CD8-positive, alpha-beta memory T cell (primary cell): ENCODE data around the gene CDC37. TPM values are rescaled to one million over a fixed set of nuclear protein-coding genes. Genes with fewer than 3 reads are reported as not detected.

Source experiments
- CTCF ChIA-PET: fragments of 350-600 bp; sonication (Branson Sonifier 250); formaldehyde crosslinking; loops from one replicate; lab custom pipeline; 2021; ENCODE audit warnings: antibody characterized with exemption; lab: Charles Lee
- POLR2A ChIA-PET: fragments of 350-600 bp; sonication (Branson Sonifier 250); formaldehyde crosslinking; loops from one replicate; lab custom pipeline; 2021; ENCODE audit warnings: antibody characterized with exemption; lab: Charles Lee
- DNase-seq, 5 donors: peaks; one replicate each; pipeline versions ENCODE4 v3.0.0 to v3.0.0-alpha.2; 2020 to 2022; ENCODE audit warnings: mixed read lengths in 1 of 5
- H3K27ac ChIP-seq: one replicate; pipeline ENCODE4 v1.7.0; 2013; ENCODE audit warnings: low read depth, mild to moderate bottlenecking, low read length, moderate library complexity
- H3K27me3 ChIP-seq: 2 replicates; pipeline ENCODE4 v1.7.0; 2013; ENCODE audit warnings: low read length, mild to moderate bottlenecking; ENCODE audit not compliant: insufficient read depth, poor library complexity, severe bottlenecking
- H3K36me3 ChIP-seq: 2 replicates; pipeline ENCODE4 v1.7.0; 2013; ENCODE audit warnings: mild to moderate bottlenecking, low read length, moderate library complexity; ENCODE audit not compliant: insufficient read depth
- H3K4me1 ChIP-seq: 2 replicates; pipeline ENCODE4 v1.7.0; 2013; ENCODE audit warnings: mild to moderate bottlenecking, low read length, moderate library complexity; ENCODE audit not compliant: insufficient read depth
- H3K4me3 ChIP-seq: 2 replicates; pipeline ENCODE4 v1.7.0; 2013; ENCODE audit warnings: mild to moderate bottlenecking, low read length
- H3K9me3 ChIP-seq: 2 replicates; pipeline ENCODE4 v1.7.0; 2013; ENCODE audit warnings: mild to moderate bottlenecking, low read length
- H3K27ac Mint-ChIP-seq, 8 donors: one replicate each; pipeline ENCODE4 v1.8.0; 2020 to 2021; ENCODE audit warnings: mixed read lengths in 8 of 8, mild to moderate bottlenecking in 6 of 8, inconsistent platforms in 3 of 8, moderate library complexity in 3 of 8
- H3K27me3 Mint-ChIP-seq, 2 donors: one replicate each; pipeline ENCODE4 v1.8.0; 2020 to 2021; ENCODE audit warnings: mixed read lengths in 2 of 2, mild to moderate bottlenecking in 1 of 2, moderate library complexity in 1 of 2
- H3K36me3 Mint-ChIP-seq, 3 donors: one replicate each; pipeline ENCODE4 v1.8.0; 2020 to 2021; ENCODE audit warnings: mixed read lengths in 3 of 3, inconsistent platforms in 1 of 3, mild to moderate bottlenecking in 1 of 3
- H3K4me1 Mint-ChIP-seq, 3 donors: one replicate each; pipeline ENCODE4 v1.8.0; 2020 to 2021; ENCODE audit warnings: mixed read lengths in 3 of 3, inconsistent platforms in 1 of 3, mild to moderate bottlenecking in 1 of 3
- H3K4me3 Mint-ChIP-seq, 7 donors: one replicate each; pipeline ENCODE4 v1.8.0; 2020 to 2021; ENCODE audit warnings: mixed read lengths in 7 of 7, mild to moderate bottlenecking in 6 of 7, moderate library complexity in 4 of 7, inconsistent platforms in 2 of 7
- H3K9me3 Mint-ChIP-seq, 5 donors: one replicate each; pipeline ENCODE4 v1.8.0; 2020 to 2022; ENCODE audit warnings: mixed read lengths in 5 of 5, mild to moderate bottlenecking in 3 of 5, moderate library complexity in 2 of 5, inconsistent platforms in 1 of 5
- polyA plus RNA-seq: library from polyadenylated mRNA; unstranded; fragments of 300-500 nt; fragmentation: Illumina TruSeq; gene quantifications from one replicate; pipeline ENCODE4 v1.2.3, GENCODE V29; 2021
- total RNA-seq, 2 experiments: library from RNA; stranded (reverse); gene quantifications; one replicate each; pipeline ENCODE4 v1.2.3, GENCODE V29; 2021

Gene CDC37
- total and polyA plus RNA-seq, 3 experiments from 2014 or later = 100 to 277 (median 273) TPM

GRCh38 chr19:10424011-10424637 is 20.8 kb upstream of the CDC37 start:
- H3K36me3 ChIP-seq = no peaks in the 10 kb centered on the region
- ChIA-PET POLR2A (interaction anchor here (1.6 kb wide), 1 partner anchor 11 kb away, joined by 6 read pairs; no protein-coding TSS in a partner anchor), CTCF (interaction anchor here (0.7 to 29.2 kb wide), 11 partner anchors 1 to 493 kb away, joined by 3 to 788 read pairs (median 4); partner anchors contain the start of genes CDC37, ICAM1 and PDE4A)
- peaks cover 71% of the 10 kb centered on the region for H3K4me1 ChIP-seq
- H3K27me3 Mint-ChIP-seq = peaks cover 26 to 34% of the 10 kb centered on the region in 2 donors
- H3K27ac Mint-ChIP-seq = peak overlapping the region in 7 of 8 donors; percentile 47 to 100 (median 98)
- peaks cover 61 to 84% (median 70%) of the 10 kb centered on the region in 3 donors for H3K4me1 Mint-ChIP-seq
- peaks cover 0 to 2% (median 2%) of the 10 kb centered on the region in 5 donors for H3K9me3 Mint-ChIP-seq
- H3K4me3 Mint-ChIP-seq = peak overlapping the region; percentile 71 to 91 (median 86)
- H3K27me3 ChIP-seq = peaks cover 36% of the 10 kb centered on the region
- DNase-seq = peak; percentile 49 to 76 (median 53)
- peak overlapping the region; percentile 51 for H3K27ac ChIP-seq
- no peaks in the 10 kb centered on the region for H3K9me3 ChIP-seq
- peaks cover 0 to 2% (median 1%) of the 10 kb centered on the region in 3 donors for H3K36me3 Mint-ChIP-seq
- H3K4me3 ChIP-seq = peak overlapping the region; percentile 51

GRCh38 chr19:10422846-10423245 is 19.5 kb upstream of the CDC37 start:
- ChIA-PET CTCF (interaction anchor here (0.9 to 29.2 kb wide), 8 partner anchors 2 to 152 kb away, joined by 3 to 788 read pairs (median 4); partner anchors contain the start of genes CDC37, ICAM1 and PDE4A), POLR2A (interaction anchor here (1.6 kb wide), 1 partner anchor 10 kb away, joined by 6 read pairs; no protein-coding TSS in a partner anchor)
- Mint-ChIP-seq H3K27ac (peak overlapping the region in 3 of 8 donors; percentile 45 to 99 (median 79)), H3K4me3 (no peak overlapping the region), H3K4me1 (peaks cover 57 to 82% (median 68%) of the 10 kb centered on the region in 3 donors), H3K9me3 (no peaks in the 10 kb centered on the region), H3K27me3 (peaks cover 36 to 39% of the 10 kb centered on the region in 2 donors), H3K36me3 (peaks cover 0 to 1% (median 0%) of the 10 kb centered on the region in 3 donors)
- H3K36me3 ChIP-seq = no peaks in the 10 kb centered on the region
- no peaks in the 10 kb centered on the region for H3K9me3 ChIP-seq
- H3K27ac ChIP-seq = no peak overlapping the region
- peaks cover 46% of the 10 kb centered on the region for H3K27me3 ChIP-seq
- DNase-seq = no peak
- H3K4me1 ChIP-seq = peaks cover 73% of the 10 kb centered on the region
- no peak overlapping the region for H3K4me3 ChIP-seq

- Histone ChIP-seq H3K9me3 (no peaks in the 10 kb centered on the region), H3K27ac (no peak overlapping the region), H3K36me3 (no peaks in the 10 kb centered on the region), H3K4me1 (peaks cover 75% of the 10 kb centered on the region), H3K27me3 (peaks cover 53% of the 10 kb centered on the region), H3K4me3 (no peak overlapping the region)
- Mint-ChIP-seq H3K4me1 (peaks cover 51 to 79% (median 61%) of the 10 kb centered on the region in 3 donors), H3K36me3 (peaks cover 0 to 1% (median 0%) of the 10 kb centered on the region in 3 donors), H3K27me3 (peaks cover 37 to 41% of the 10 kb centered on the region in 2 donors), H3K27ac (peak overlapping the region in 6 of 8 donors; percentile 39 to 85 (median 73)), H3K9me3 (no peaks in the 10 kb centered on the region), H3K4me3 (peak overlapping the region; percentile 42 to 73 (median 56))
- CTCF ChIA-PET = interaction anchor here (28.4 to 29.2 kb wide), 2 partner anchors 3 to 12 kb away, joined by 788 read pairs; partner anchors contain the start of genes CDC37 and PDE4A
- DNase-seq = no peak
- POLR2A ChIA-PET = interaction anchor here (0.7 to 1.1 kb wide), 2 partner anchors 10 to 14 kb away, joined by 4 read pairs; no protein-coding TSS in a partner anchor
Observed at GRCh38 chr19:10422046-10422461, 18.7 kb upstream of the CDC37 start.

GRCh38 chr19:10421240-10422045 is 18.1 kb upstream of the CDC37 start:
- Histone ChIP-seq H3K4me1 (peaks cover 79% of the 10 kb centered on the region), H3K36me3 (no peaks in the 10 kb centered on the region), H3K9me3 (no peaks in the 10 kb centered on the region), H3K27ac (peak overlapping the region; percentile 27), H3K27me3 (peaks cover 55% of the 10 kb centered on the region), H3K4me3 (peak overlapping the region; percentile 34)
- H3K4me1 Mint-ChIP-seq = peaks cover 56 to 82% (median 65%) of the 10 kb centered on the region in 3 donors
- H3K9me3 Mint-ChIP-seq = no peaks in the 10 kb centered on the region
- peak overlapping the region in 6 of 8 donors; percentile 35 to 85 (median 78) for H3K27ac Mint-ChIP-seq
- H3K27me3 Mint-ChIP-seq = peaks cover 41 to 43% of the 10 kb centered on the region in 2 donors
- peaks cover 0 to 1% (median 0%) of the 10 kb centered on the region in 3 donors for H3K36me3 Mint-ChIP-seq
- ChIA-PET POLR2A (interaction anchor here (0.7 to 1.1 kb wide), 2 partner anchors 9 to 14 kb away, joined by 4 read pairs; no protein-coding TSS in a partner anchor), CTCF (interaction anchor here (0.6 to 29.2 kb wide), 4 partner anchors 3 to 57 kb away, joined by 3 to 788 read pairs (median 396); partner anchors contain the start of genes CDC37 and PDE4A)
- H3K4me3 Mint-ChIP-seq = peak overlapping the region; percentile 52 to 73 (median 61)
- no peak for DNase-seq

- CTCF ChIA-PET = interaction anchor here (1.2 to 29.2 kb wide), 4 partner anchors 4 to 58 kb away, joined by 3 to 788 read pairs (median 396); partner anchors contain the start of genes CDC37 and PDE4A
- POLR2A ChIA-PET = interaction anchor here (0.5 to 1.1 kb wide), 3 partner anchors 8 to 1568 kb away, joined by 3 to 4 read pairs (median 3); no protein-coding TSS in a partner anchor
- Mint-ChIP-seq H3K36me3 (peaks cover 0 to 1% (median 0%) of the 10 kb centered on the region in 3 donors), H3K27ac (peak within 1 kb of the TSS in 7 of 8 donors; percentile 52 to 94 (median 87)), H3K9me3 (no peaks in the 10 kb centered on the region), H3K4me1 (peaks cover 58 to 82% (median 66%) of the 10 kb centered on the region in 3 donors), H3K27me3 (peaks cover 41 to 43% of the 10 kb centered on the region in 2 donors), H3K4me3 (peak within 1 kb of the TSS; percentile 71 to 85 (median 75))
- H3K4me1 ChIP-seq = peaks cover 81% of the 10 kb centered on the region
- DNase-seq = peak; percentile 45 to 75 (median 60)
- H3K4me3 ChIP-seq = peak within 1 kb of the TSS; percentile 34
- H3K27ac ChIP-seq = peak within 1 kb of the TSS; percentile 27
- no peaks in the 10 kb centered on the region for H3K36me3 ChIP-seq
- H3K27me3 ChIP-seq = peaks cover 55% of the 10 kb centered on the region
- no peaks in the 10 kb centered on the region for H3K9me3 ChIP-seq
Observed at GRCh38 chr19:10420444-10421239, 17.3 kb upstream of the CDC37 start, which contains the start of gene PDE4A. PDE4A (plus strand) TSS chr19:10420538; CDS start chr19:10420765, 227 bp downstream.

GRCh38 chr19:10419646-10420443 is 16.5 kb upstream of the CDC37 start:
- Mint-ChIP-seq H3K27ac (peak overlapping the region in 7 of 8 donors; percentile 52 to 94 (median 87)), H3K27me3 (peaks cover 41 to 43% of the 10 kb centered on the region in 2 donors), H3K4me1 (peaks cover 51 to 75% (median 58%) of the 10 kb centered on the region in 3 donors), H3K9me3 (no peaks in the 10 kb centered on the region), H3K4me3 (peak overlapping the region; percentile 71 to 85 (median 75)), H3K36me3 (no peaks in the 10 kb centered on the region)
- POLR2A ChIA-PET = interaction anchor here (1.4 kb wide), 1 partner anchor 150 kb away, joined by 9 read pairs; the partner anchor contains the start of gene ICAM1
- DNase-seq = peak in 3 of 5 donors; percentile 39 to 75 (median 60)
- peaks cover 55% of the 10 kb centered on the region for H3K27me3 ChIP-seq
- no peaks in the 10 kb centered on the region for H3K36me3 ChIP-seq
- H3K27ac ChIP-seq = no peak overlapping the region
- H3K4me1 ChIP-seq = peaks cover 74% of the 10 kb centered on the region
- peak overlapping the region; percentile 20 for H3K4me3 ChIP-seq
- CTCF ChIA-PET = interaction anchor here (1.2 to 29.2 kb wide), 4 partner anchors 5 to 59 kb away, joined by 3 to 788 read pairs (median 396); partner anchors contain the start of genes CDC37 and PDE4A
- H3K9me3 ChIP-seq = no peaks in the 10 kb centered on the region
